Measurements from ENCODE around the gene CBLC.
"Not testable (repeated sequence)": the region's sequence is repeated elsewhere in the genome, so short reads cannot be mapped to it uniquely, and the experiment has no call there.

CBLC gene

DNA sequence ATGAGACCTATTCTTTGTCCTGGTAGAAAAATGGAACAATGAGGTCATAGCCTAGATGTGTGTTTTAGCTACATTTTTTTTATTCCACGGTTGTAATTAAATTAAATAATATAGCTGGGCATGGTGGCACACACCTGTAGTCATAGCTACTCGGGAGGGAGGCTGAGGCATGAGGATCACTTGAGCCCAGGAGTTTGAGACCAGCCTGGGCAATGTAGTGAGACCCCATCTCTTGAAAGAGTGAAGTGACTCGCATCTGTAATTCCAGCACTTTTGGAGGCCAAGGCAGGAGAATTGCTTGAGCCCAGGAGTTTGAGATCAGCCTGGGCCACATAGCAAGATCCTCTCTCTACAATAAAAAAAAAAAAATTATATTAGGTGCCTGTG lies 11.7 kb upstream of the CBLC start:
- DNase-seq, result no peak

DNA sequence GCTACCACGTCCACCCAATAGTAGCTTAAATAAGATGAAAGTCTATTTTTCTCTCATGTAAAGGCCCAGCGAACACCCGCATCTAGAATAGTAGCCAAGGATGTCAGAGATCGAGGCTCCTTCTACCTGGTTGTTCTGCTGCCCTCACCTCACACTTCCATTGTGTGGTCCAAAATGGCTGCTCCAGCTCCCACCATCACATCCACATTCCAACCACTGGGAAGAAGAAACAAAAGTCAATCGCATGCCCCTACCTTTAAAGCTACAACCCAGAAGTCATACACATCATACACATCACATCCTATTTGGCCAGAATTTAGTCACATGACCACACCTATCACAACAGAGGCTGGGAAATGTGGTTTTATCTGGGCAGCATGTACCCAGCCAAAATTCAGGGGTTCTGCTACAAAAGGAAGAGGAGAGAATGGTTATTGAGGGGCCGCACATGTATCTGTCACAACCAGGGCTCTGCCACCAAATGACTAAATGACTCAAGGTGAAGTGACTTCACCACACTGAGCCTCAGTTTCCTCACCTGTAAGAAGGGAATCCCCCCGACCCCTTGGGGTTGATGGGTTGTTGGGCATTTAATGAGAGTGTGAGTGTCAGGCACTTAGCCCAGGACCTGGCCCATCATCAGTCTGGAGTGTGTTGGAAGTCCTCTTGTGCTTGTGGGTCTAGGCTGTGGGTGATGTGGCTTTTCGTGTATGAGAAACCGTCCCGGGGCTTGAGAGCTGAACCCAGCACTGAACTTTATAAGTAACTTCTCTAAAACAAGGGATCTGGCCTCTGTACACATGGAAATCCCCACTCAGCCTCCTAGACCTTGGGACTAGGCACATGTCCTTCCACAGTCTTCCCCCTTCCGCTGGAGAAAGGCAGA lies 10.2 kb upstream of the CBLC start:
- no peak for DNase-seq

DNA sequence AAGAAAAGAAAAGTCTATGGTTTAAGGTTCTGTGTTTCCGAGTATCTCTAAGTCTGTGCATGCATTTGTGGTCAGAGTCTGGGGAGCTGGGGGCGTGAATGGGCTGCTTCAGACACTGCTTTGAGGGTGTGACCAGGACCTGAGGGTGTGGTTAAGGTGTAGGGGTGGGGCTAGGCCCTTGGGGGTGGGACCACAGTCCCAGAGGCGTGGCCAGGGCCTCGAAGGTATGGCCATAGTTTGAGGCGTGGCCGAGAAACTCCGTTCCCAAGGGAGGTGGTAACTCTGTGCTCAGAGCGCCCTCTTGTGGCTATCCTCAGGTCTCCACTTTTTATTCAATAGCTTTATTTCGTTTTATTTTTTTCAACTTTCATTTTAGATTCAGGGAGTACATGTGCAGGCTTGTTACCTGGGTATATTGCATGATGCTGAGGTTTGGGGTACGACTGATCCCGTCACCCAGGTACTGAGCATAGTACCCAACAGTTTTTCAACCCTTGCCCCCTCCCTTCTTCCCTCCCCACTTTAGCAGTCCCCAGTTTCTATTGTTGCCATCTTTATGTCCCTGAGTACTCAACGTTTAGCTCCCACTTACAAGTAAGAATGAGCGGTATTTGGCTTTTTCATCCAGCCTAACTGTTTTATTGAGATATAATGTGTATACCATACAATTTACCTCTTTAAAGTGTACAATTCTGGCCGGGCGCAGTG lies 7.0 kb upstream of the CBLC start:
- DNase-seq, result peak; percentile 83

DNA sequence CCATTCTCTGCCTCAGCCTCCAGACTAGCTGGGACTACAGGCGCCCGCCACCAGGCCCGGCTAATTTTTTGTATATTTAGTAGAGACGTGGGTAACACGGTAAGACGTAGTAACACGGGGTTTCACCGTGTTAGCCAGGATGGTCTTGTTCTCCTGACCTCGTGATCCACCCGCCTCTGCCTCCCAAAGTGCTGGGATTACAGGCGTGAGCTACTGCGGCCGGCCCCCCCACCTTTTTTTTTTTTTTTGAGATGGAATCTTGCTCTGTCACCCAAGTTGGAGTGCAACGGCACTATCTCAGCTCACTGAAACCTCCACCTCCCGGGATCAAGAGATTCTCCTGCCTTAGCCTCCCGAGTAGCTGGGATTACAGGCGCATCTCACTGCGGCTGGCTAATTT lies 5.5 kb upstream of the CBLC start:
- DNase-seq, result not testable (repeated sequence)

DNA sequence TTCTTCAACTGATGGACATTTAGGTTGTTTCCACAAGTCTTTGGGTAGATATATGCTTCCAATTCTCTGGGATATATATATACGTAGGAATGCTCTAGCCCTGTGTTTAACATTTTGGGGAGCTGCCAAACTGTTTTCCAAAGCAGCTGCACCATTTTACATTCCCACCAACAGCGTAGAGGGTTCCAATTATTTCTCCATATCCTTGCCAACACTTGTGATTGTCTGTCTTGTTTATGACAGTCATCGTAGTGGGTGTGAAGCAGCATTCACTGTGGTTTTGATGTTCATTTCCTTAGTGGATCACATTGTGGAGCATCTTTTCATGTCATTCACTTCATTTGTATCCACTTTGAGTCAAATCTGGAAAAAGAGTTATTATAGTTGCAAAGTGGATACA lies 4.7 kb upstream of the CBLC start:
- DNase-seq, result no peak

DNA sequence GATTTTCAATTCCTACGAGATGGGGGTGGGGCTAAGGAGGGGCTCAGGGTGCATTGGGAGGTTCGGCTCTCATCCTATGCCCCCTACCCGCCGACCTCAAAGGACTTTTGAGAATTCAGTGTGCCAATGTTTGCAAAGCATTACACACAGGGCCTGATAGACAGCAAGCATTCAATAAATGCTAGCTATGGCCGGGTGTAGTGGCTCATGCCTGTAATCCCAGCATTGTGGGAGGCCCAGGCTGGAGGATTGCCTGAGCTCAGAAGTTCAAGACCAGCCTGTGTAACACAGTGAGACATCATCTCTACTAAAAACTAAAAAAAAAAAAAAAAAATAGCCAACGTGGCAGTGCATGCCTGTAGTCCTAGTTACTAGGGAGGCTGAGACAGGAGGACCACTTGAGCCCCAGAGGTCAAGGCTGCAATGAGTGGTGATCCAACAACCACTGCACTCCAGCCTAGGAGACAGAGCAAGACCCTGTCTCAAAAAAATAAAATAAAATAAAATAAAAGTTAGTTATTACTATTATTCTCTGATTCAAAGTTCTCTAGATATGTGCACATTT lies 1.9 kb upstream of the CBLC start:
- no peak for DNase-seq

DNA sequence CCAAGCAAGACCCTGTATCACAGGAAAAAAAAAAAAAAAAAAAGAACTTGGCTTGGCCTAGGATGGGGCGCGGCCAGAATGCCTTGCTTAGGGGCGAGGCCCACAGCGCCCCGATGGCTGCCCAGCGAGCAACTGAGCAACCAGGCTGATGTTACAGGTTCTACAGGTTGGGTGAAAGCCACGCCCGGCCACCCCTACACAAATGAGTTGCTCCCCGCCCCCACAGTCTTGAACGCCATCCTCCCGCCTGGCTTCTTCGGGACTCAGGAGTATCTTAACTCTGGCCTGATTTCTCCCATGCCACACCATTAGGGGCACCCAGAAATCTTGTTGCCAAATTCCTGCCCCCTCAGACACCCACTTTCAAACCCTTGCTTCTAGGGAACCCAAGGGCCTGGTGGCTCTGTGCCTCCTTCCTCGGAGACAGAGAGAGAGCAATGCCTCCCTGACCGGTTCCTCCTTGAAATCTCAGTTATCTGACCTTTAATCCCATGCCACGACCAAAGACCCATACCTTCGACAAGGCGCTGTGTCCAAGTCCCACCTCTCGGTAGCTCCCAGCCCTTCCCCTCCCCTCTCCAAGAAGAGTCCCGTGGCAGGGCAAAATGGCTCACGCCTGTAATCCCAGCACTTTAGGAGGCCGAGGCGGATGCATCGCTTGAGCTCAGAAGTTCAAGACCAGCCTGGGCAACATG lies 1.1 kb upstream of the CBLC start:
- DNase-seq, result no peak

DNA sequence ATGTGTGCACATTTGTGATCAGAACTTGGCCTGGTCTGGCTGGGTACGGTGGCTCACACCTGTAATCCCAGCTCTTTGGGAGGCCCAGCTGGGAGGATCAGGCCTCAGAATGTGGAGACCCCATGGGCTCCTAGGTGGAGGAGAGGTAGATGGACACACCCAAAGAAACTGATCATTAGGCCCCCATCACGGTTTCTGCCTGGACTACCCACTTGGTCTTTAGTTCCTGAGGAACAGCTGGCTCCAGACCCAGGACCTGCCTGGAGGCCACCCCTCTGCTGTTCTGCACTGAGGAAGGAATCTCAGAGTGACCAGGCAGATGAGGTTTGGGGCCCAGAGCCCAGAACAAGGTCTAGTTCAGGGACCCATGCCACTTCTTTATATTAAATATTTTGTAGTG lies 1.5 kb downstream of the CBLC start:
- no peak for DNase-seq

DNA sequence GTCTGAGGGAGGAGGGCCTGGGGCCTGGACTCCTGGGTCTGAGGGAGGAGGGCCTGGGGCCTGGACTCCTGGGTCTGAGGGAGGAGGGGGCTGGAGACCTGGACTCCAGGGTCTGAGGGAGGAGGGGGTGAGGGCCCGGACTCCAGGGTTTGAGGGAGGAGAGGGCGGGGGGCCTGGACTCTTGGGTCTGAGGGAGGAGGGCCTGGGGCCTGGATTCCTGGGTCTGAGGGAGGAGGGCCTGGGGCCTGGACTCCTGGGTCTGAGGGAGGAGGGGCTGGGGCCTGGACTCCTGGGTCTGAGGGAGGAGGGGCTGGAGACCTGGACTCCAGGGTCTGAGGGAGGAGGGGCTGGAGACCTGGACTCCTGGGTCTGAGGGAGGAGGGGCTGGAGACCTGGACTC lies 4.0 kb downstream of the CBLC start:
- DNase-seq, result not testable (repeated sequence)

DNA sequence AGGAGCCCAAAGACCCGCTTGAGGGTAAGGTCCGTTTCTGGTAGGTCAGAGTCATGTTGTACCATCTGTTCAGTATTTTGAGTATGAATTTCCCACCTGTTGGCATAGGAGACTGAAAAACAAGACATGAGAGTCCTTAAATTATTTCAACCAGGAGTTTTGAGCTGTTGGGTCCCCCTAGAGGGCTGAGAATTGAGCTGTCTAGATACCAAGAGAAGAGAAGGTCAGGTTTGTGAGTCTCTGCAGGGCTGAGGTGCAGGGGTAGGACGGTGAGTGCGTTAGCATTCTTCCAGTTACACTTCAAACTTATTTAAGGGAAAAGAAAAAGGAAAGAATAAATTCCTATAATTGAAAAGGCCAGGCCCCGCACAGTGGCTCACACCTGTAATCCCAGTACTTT lies 5.0 kb downstream of the CBLC start:
- no peak for DNase-seq

DNA sequence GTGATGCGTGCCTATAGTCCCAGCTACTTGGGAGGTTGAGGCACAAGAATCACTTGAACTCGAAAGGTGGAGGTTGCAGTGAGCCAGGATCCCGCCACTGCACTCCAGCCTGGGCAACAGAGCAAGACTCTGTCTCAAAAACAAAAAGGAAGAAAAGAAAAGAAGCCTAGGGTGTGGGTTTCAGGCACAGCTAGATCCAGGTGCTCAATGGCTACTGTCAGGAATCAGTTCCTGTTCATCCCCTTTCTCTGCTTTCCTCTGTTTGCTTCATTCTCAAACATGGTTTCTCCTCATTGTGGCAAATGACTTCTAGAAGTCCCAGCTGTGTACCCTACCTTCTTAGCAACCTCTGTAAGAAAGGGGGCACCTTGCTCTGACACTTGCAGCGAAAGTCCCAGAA lies 5.9 kb downstream of the CBLC start:
- DNase-seq, result no peak

DNA sequence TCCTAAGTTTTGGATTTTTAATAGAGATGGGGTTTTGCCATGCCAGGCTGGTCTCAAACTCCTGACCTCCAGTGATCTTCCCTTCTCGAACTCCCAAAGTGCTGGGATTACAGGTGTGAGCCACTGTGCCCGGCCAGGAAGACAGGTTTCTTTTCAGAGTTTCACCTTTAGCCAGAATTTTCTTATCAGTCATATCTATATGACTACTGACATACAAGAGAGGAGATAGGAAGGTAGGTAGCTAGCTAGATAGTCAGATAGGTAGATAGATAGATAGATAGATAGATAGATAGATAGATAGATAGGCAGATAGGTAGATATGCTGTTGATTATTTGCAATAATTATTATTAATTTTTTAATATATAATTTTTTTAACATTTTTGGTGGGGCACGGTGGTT lies 7.6 kb downstream of the CBLC start:
- no peak for DNase-seq

DNA sequence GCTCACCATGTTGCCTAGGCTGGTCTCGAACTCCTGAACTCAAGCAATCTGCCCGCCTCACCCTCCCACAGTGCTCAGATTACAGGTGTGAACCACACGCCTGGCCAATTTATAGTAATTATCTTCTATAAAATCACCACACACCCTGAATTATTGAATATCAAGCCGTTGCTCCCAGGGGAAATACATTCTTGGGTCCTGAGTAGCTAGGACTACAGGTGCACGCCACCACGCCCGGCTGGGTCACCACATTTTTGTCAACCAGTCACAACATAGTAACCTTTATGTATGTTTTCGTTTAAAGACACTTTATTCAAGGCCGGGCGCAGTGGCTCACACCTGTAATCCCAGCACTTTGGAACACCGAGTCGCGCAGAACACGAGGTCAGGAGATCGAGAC lies 8.3 kb downstream of the CBLC start:
- DNase-seq, result no peak

DNA sequence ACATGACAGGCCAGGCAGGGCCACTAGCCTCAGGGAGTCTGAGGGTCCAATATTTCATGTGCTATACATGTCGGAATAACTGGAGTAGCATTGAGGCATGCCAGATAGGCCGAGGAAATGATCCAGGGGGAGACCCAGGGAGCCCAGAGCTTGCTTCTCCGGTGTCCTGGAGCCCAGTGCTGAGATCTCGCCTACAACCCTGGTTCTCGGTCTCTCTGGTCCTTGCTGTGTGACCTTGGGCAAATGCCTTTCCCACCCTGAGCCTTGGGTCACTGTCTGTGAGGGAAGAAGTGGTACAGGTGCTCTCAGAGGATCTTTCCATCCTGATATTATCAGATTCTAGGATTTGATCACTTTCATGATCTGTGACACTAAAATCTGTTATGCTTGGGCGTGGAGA lies 11.3 kb downstream of the CBLC start:
- DNase-seq, result no peak

DNA sequence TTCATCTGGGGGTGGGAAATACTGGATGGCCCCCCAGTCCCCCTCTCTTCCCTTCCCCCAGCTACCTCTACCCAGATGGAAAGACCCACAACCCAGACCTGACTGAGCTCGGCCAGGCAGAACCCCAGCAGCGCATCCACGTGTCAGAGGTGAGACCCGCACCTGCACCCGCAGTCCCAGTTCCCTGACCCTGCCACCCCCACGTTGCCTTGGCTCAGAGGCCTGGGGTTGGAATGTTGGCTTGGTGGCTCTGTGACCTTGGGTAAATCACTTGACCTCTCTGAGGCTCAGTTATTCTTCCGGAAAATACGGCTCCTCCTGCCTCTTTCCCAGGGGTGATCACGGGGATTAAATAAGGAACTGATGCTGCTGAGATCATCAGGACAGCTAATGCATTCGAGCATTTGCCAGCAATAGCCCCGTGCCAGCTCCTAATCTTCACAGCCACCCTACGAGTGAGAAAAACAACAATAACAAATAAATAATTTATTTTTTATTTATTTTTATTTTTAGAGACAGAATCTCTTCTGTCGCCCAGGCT lies 12.3 kb downstream of the CBLC start:
- no peak for DNase-seq

DNA sequence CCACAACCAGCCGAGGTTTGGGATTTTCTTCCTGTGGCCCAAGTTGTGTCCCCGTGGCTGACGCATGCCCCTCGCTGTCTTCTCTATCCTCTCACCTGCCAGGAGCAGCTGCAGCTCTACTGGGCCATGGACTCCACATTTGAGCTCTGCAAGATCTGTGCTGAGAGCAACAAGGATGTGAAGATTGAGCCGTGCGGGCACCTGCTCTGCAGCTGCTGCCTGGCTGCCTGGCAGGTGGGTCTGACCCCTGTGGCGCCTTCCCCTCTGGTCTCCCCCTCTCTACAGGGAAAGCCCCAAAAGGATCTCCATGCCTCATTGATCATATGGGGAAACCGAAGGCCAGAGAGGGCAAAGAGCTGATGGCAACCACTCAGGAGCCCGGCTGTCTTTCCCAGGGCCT lies 14.6 kb downstream of the CBLC start:
- no peak for DNase-seq

DNA sequence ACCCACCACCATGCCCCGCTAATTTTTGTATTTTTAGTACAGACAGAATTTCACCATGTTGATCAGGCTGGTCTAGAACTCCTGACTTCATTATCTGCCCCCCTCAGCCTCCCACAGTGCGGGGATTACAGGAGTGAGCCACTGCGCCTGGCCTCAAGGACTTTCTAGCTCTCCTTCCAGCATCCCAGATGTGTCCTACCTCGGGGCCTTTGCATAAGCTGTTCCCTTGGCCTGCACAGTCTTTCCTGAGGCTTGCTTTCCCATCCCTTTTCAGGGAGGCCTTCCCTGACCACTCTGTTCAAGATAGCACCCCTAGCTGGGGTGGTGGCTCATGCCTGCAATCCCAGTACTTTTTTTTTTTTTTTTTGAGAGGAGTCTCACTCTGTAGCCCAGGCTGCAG lies 16.9 kb downstream of the CBLC start:
- DNase-seq, result no peak

DNA sequence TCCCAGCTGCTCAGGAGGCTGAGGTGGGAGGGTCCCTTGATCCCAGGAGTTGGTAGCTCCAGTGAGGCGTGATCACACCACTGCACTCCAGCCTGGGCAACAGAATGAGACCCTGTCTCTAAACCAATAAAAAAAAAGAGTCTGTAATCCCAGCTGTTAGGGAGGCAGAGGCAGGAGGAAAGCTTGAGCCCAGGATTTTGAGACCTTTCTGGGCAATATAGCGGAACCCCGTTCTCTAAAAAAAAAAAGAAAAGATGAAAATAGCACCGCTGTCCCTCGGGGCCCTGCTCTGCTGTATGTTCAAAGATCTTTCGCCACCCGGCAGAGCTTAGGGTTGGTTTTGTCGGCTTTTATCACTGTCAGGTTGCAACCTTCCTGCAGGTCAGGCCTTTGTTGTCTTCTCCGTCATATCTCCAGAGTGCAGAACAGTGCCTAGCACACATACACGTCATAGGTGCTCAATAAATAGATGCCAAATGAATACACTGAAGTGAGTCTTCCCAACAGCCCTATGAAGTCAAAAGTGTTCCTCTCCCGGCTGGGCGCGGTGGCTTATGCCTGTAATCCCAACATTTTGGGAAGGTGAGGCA lies 17.8 kb downstream of the CBLC start:
- no peak for DNase-seq

DNA sequence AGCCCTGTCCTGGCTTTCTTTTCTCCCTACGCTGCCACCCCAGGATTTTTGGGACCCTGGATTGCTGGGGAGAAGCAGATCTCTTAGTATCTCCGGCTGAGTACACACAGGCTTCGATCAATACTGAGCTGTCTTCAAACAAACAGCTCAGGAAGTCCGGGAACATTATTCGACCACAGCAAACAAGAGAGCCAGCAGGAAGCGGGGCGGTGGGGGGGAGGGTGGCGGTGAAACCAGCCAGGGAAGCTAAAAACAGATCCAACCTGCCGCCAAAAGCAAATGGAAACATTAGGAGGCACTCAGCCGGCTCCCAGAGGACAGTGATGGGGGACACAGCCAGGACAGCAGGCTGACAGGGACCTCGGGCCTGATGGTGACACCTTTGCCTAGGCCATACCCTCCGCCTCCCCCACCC lies 19.0 kb downstream of the CBLC start:
- no peak for DNase-seq

DNA sequence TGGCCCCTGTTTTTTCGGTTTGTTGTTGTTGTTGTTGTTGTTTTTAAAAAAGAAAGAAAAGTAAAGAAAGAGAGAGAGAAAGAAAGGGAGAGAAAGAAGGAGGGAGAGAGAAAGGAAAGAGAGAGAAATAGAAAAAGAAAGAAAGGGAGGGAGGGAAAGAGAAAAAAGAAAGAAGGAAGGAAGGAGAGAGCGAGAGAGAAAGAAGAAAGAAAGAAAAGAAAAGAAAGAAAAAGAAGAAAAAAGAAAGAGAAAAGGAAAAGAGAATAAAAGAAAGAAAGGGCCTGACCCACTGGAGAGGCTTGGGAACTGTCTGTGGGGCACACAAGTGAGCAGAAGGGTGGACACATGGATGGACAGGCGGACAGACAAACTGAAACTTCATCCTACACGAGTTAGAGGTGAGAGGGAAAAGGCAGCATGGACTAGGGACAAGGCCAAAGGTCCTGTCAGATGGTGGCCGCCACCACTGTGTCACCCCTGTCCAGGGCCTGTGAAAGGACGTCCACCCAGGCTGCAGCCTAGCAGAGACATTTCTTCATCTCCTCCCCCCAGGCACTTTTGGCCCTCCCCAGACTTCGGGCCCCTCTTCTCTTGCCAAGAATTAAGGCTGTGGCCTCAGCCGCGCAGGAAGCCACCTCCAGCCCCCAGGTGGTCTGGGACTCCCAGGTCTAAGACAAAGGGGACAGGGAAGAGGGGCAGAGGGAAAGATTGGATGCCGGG lies 22.1 kb downstream of the CBLC start:
- no peak for DNase-seq

DNA sequence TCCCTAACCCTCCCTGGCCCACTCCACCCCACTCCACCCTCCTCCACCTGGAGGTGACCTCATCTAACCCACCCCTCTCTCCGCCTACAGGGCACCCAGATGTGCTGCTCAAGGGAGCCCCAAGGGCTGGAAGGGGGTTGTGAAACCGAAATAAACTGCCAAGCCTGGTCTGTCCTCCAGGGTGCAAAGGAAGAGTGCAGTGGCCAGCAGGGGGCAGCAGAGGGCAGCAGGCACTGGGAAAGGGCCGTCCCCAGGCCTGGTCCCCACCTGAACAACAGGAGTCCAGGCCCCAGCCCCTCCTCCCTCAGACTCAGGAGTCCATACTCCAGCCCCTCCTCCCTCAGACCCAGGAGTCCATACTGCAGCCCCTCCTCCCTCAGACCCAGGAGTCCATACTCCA lies 22.8 kb downstream of the CBLC start:
- peak; percentile 57 for DNase-seq

All from T1000 (cell line).